K562 (cell line): ENCODE measurements around the gene SIM2. TPM values are rescaled to one million over a fixed set of nuclear protein-coding genes. Genes with fewer than 3 reads are reported as not detected.

Experiments
- ATAC-seq: fragments of 200-7000 bp; cut with Tn5 transposase; 3 replicates; pipeline ENCODE4 v1.9.1; 2020; ENCODE audit warnings: moderate library complexity
- BruUV-seq: library from RNA; stranded (reverse); fragments of 400-500 nt; replicated peaks from 2 replicates; lab custom pipeline; 2021; lab: Mats Ljungman, UMichigan
- CTCF ChIA-PET: fragments of 300-600 bp; formaldehyde crosslinking; extraction: SDS; loops from one replicate; lab custom pipeline; 2021; ENCODE audit warnings: low intra/inter-chr PET ratio; lab: Yijun Ruan, JAX
- POLR2A ChIA-PET: fragments of 300-600, 350-650 bp; sonication (Branson Sonifier 250); formaldehyde crosslinking; extraction: SDS; loops from one replicate; lab custom pipeline; 2021; ENCODE audit warnings: antibody characterized with exemption, inconsistent platforms; lab: Yijun Ruan, JAX
- DNase-seq, 4 experiments: peaks; one replicate each; pipeline versions ENCODE4 v3.0.0 to v3.0.0-alpha.2; 2011 to 2018; ENCODE audit warnings: low spot score in 3 of 4, mixed read lengths in 3 of 4; ENCODE audit errors: extremely low read depth in 1 of 4
- FAIRE-seq: peaks from 2 replicates; lab custom pipeline; 2011; peaks lifted over from hg19 to GRCh38; lab: Jason Lieb, UNC
- H2AFZ ChIP-seq: 2 replicates; pipeline ENCODE4 v1.6.0; 2011; ENCODE audit warnings: low read depth, low read length, control low read depth, inconsistent platforms
- H3K27ac ChIP-seq: fragments of 200-600 bp; 3 replicates; pipeline ENCODE4 v1.8.0; 2011; ENCODE audit warnings: low read depth, mild to moderate bottlenecking, control low read depth, inconsistent platforms, low read length, moderate library complexity, mixed read lengths; ENCODE audit errors: extremely low read depth
- H3K27me3 ChIP-seq, 2 experiments: fragments of 300-600 bp in 1 of 2; 2 replicates in 1 of 2; 3 replicates in 1 of 2; pipeline versions ENCODE4 v1.6.0 to v1.8.0; 2011; ENCODE audit warnings: inconsistent platforms in 2 of 2, low read length in 2 of 2, mild to moderate bottlenecking in 1 of 2, mixed read lengths in 1 of 2, moderate library complexity in 1 of 2; ENCODE audit not compliant: control insufficient read depth in 2 of 2, insufficient read depth in 2 of 2
- H3K36me3 ChIP-seq: fragments of 300-600 bp; 3 replicates; pipeline ENCODE4 v1.8.0; 2011; ENCODE audit warnings: mild to moderate bottlenecking, low read length, inconsistent platforms; ENCODE audit not compliant: control insufficient read depth, insufficient read depth
- H3K4me1 ChIP-seq, 2 experiments: fragments of 200-600 bp in 1 of 2; replicated peaks in 1 of 2; 2 replicates in 1 of 2; 3 replicates in 1 of 2; pipeline versions ENCODE4 v1.5.1 to v1.8.0; 2011; ENCODE audit warnings: inconsistent platforms in 2 of 2, low read length in 2 of 2, mild to moderate bottlenecking in 1 of 2, mixed read lengths in 1 of 2, moderate library complexity in 1 of 2; ENCODE audit not compliant: control insufficient read depth in 2 of 2, insufficient read depth in 2 of 2
- H3K4me2 ChIP-seq: 2 replicates; pipeline ENCODE4 v1.6.1; 2011; ENCODE audit warnings: low read length, control low read depth, inconsistent platforms, mixed read lengths; ENCODE audit not compliant: insufficient read depth
- H3K4me3 ChIP-seq: fragments of 200-600 bp; sonication (generic), shearing (Covaris generic); 2 replicates; pipeline ENCODE4 v1.5.1; 2016; ENCODE audit warnings: control low read depth, inconsistent platforms
- H3K79me2 ChIP-seq: fragments of 200-600 bp; 3 replicates; pipeline ENCODE4 v1.8.0; 2011; ENCODE audit warnings: low read length, inconsistent platforms; ENCODE audit not compliant: control insufficient read depth, insufficient read depth
- H3K9ac ChIP-seq, 2 experiments: 2 replicates each; pipeline versions ENCODE4 v1.6.0 to v1.6.1; 2011; ENCODE audit warnings: low read depth in 2 of 2, low read length in 2 of 2, control low read depth in 1 of 2, inconsistent platforms in 1 of 2, mild to moderate bottlenecking in 1 of 2, mixed read lengths in 1 of 2; ENCODE audit not compliant: insufficient read depth in 1 of 2
- H3K9me1 ChIP-seq: one replicate; pipeline ENCODE4 v1.6.0; 2011; ENCODE audit warnings: inconsistent platforms, mild to moderate bottlenecking, low read length, moderate library complexity; ENCODE audit not compliant: control insufficient read depth, insufficient read depth
- H3K9me3 ChIP-seq: replicated peaks from 2 replicates; pipeline ENCODE4 v1.5.1; 2011; ENCODE audit warnings: low read depth, low read length, inconsistent platforms; ENCODE audit not compliant: control insufficient read depth, insufficient read depth
- H4K20me1 ChIP-seq: replicated peaks from 2 replicates; pipeline ENCODE4 v1.6.1; 2011; ENCODE audit warnings: low read length, inconsistent platforms, mixed read lengths; ENCODE audit not compliant: control insufficient read depth, insufficient read depth
- KAT7 ChIP-seq: sonication (generic); formaldehyde crosslinking; IDR thresholded peaks from 2 replicates; pipeline ENCODE4 v1.8.0; 2022; ENCODE audit warnings: missing genetic modification reagents, mild to moderate bottlenecking, borderline replicate concordance
- KDM1A ChIP-seq, 2 experiments: fragments of 450-650 bp; IDR thresholded peaks; 2 replicates each; pipeline ENCODE4 v1.6.1; 2016; ENCODE audit warnings: mild to moderate bottlenecking in 2 of 2
- TEAD1 ChIP-seq, 2 experiments: fragments of 450-650 bp in 1 of 2; sonication (generic) in 1 of 2; formaldehyde crosslinking; IDR thresholded peaks; 2 replicates each; pipeline versions ENCODE4 v1.4.0 to v1.8.0; 2020 to 2022; ENCODE audit warnings: mild to moderate bottlenecking in 2 of 2, missing genetic modification reagents in 1 of 2
- ZNF197 ChIP-seq: fragments of 200-800 bp; sonication (Bioruptor generic); IDR thresholded peaks from 2 replicates; pipeline ENCODE4 v1.6.1; 2016; ENCODE audit warnings: low read depth, missing genetic modification characterization, missing compliant biosample characterization
- ZNF24 ChIP-seq: fragments of 450-650 bp; IDR thresholded peaks from 2 replicates; pipeline ENCODE4 v1.6.1; 2016
- ZNF282 ChIP-seq: sonication (generic); formaldehyde crosslinking; IDR thresholded peaks from 2 replicates; pipeline ENCODE4 v1.8.1; 2023; ENCODE audit warnings: missing genetic modification reagents
- ZNF324 ChIP-seq: fragments of 250-450 bp; sonication (Bioruptor Pico); IDR thresholded peaks from 2 replicates; pipeline ENCODE4 v1.4.0; 2020; ENCODE audit warnings: mild to moderate bottlenecking
- WGBS: fragments of 100-300 bp; shearing (Covaris generic); methylation state at CpG from one replicate; pipeline ENCODE4 v1.1.6; 2016; ENCODE audit warnings: low coverage, mixed read lengths; ENCODE audit not compliant: insufficient coverage; ENCODE audit errors: missing lambda C conversion rate; 5-methylcytosine and 5-hydroxymethylcytosine counted together
- in situ Hi-C: fragments of 300-500 bp; cut with MboI; formaldehyde crosslinking; loops from 4 replicates; pipeline ENCODE4 v1.15.0; 2018; ENCODE audit warnings: inconsistent platforms, mixed read lengths
- intact Hi-C: fragments of 100-400 bp; cut with micrococcal nuclease; formaldehyde crosslinking; loops from 2 replicates; pipeline ENCODE4 v1.14.2; 2022
- polyA plus RNA-seq, 8 experiments: library from polyadenylated mRNA; depleted of rRNA in 4 of 8; stranded (reverse) in 5 of 8; unstranded in 3 of 8; fragments of >200 nt; fragmentation: Nextera tagmentation in 2 of 8; fragmentation: Illumina TruSeq in 1 of 8; extraction: Ambion mirVana in 2 of 8; extraction: Trizol in 1 of 8; gene quantifications; 2 replicates each; pipeline versions ENCODE4 v1.2.1 to v1.2.3, GENCODE V29; 2011 to 2014; ENCODE audit warnings: inconsistent platforms in 1 of 8, missing spikeins in 1 of 8
- total RNA-seq, 7 experiments: library from RNA; depleted of rRNA in 6 of 7; stranded (reverse); fragments of >200 nt in 6 of 7; fragmentation: Illumina TruSeq in 2 of 7; extraction: Trizol in 2 of 7; gene quantifications; 2 replicates each; pipeline versions ENCODE4 v1.2.1 to v1.2.3, GENCODE V29; 2011 to 2021; ENCODE audit warnings: low replicate concordance in 1 of 7
- TF ChIP-seq, protein P1 (sequence below), 2 experiments: fragments of 450-650 bp; IDR thresholded peaks; 2 replicates each; pipeline ENCODE4 v1.6.1; 2018; ENCODE audit warnings: mild to moderate bottlenecking in 2 of 2, low read depth in 1 of 2; ENCODE audit not compliant: partially characterized antibody in 2 of 2
- TF ChIP-seq, protein P2 (sequence below): fragments of 450-650 bp; formaldehyde crosslinking; IDR thresholded peaks from 2 replicates; pipeline ENCODE4 v1.4.0; 2022; ENCODE audit warnings: missing genetic modification characterization
- TF ChIP-seq, protein P3 (sequence below): fragments of 450-650 bp; formaldehyde crosslinking; IDR thresholded peaks from 2 replicates; pipeline ENCODE4 v1.4.0; 2022; ENCODE audit warnings: mild to moderate bottlenecking, moderate library complexity

The SIM2 gene
- total and polyA plus RNA-seq, 9 of the 15 experiments (the other 6 are each of a cell fraction or from before 2014, with no cell fraction given) = 0.07 to 0.11 (median 0.08) TPM; not detected in 6

DNA sequence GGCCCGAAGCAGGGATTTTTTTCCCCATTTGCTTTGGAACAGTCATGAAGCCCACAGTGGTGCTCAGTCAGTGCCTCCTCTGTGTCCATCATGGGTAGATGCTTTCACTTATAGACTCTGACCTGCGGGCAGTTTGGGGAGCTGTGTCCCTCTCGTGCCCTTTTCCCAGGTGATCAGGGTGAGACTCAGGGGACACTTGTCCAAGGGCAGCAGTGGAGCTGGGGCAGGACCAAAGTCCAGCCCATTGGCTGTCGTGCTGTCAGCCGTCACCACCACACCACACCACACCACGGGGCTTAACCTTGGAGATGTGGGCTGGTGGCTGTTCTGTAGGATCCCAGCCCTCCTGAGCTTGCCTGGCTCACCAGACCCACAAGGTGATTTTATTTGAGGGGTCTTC lies 34.9 kb downstream of the SIM2 start:
- Histone ChIP-seq H3K36me3 (no peaks in the 10 kb centered on the region), H3K4me2 (no peak overlapping the region), H3K9me3 (no peaks in the 10 kb centered on the region), H3K27ac (no peak overlapping the region), H3K4me3 (no peak overlapping the region), H3K79me2 (no peaks in the 10 kb centered on the region), H3K4me1 (peaks cover 0 to 7% of the 10 kb centered on the region in 2 experiments; a peak in 2 of 5 replicates), H3K9me1 (no peaks in the 10 kb centered on the region), H2AFZ (no peak overlapping the region), H3K9ac (no peak overlapping the region), H4K20me1 (0 out of 2 replicates have a peak, but pooled peaks cover 8% of the 10 kb centered on the region), H3K27me3 (peaks cover 68 to 96% of the 10 kb centered on the region in 2 experiments)
- DNase-seq = no peak
- BruUV-seq = no TSS peak
- CTCF ChIA-PET = no interaction called here
- POLR2A ChIA-PET = interaction anchor here (0.5 to 2.0 kb wide), 2 partner anchors 24 to 543 kb away, joined by 3 to 5 read pairs; no protein-coding TSS in a partner anchor
- ATAC-seq = no peak
- in situ Hi-C loops = no loop called here
- no peak for TF ChIP-seq KDM1A (IDR thresholded peaks at IDR 0.05)
- TF ChIP-seq ZNF197 (CRISPR knock-in tag) = no peak
- TF ChIP-seq, protein P1, sequence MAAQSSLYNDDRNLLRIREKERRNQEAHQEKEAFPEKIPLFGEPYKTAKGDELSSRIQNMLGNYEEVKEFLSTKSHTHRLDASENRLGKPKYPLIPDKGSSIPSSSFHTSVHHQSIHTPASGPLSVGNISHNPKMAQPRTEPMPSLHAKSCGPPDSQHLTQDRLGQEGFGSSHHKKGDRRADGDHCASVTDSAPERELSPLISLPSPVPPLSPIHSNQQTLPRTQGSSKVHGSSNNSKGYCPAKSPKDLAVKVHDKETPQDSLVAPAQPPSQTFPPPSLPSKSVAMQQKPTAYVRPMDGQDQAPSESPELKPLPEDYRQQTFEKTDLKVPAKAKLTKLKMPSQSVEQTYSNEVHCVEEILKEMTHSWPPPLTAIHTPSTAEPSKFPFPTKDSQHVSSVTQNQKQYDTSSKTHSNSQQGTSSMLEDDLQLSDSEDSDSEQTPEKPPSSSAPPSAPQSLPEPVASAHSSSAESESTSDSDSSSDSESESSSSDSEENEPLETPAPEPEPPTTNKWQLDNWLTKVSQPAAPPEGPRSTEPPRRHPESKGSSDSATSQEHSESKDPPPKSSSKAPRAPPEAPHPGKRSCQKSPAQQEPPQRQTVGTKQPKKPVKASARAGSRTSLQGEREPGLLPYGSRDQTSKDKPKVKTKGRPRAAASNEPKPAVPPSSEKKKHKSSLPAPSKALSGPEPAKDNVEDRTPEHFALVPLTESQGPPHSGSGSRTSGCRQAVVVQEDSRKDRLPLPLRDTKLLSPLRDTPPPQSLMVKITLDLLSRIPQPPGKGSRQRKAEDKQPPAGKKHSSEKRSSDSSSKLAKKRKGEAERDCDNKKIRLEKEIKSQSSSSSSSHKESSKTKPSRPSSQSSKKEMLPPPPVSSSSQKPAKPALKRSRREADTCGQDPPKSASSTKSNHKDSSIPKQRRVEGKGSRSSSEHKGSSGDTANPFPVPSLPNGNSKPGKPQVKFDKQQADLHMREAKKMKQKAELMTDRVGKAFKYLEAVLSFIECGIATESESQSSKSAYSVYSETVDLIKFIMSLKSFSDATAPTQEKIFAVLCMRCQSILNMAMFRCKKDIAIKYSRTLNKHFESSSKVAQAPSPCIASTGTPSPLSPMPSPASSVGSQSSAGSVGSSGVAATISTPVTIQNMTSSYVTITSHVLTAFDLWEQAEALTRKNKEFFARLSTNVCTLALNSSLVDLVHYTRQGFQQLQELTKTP (IDR thresholded peaks at IDR 0.05; ENCODE audit: low read depth in 1 of 2, partially characterized antibody in 2 of 2) = no peak
- TF ChIP-seq ZNF324 = no peak
- TF ChIP-seq KAT7 (CRISPR knock-in tag) = no peak
- TF ChIP-seq TEAD1 (CRISPR knock-in tag; IDR thresholded peaks at IDR 0.05) = no peak
- TF ChIP-seq, protein P2, sequence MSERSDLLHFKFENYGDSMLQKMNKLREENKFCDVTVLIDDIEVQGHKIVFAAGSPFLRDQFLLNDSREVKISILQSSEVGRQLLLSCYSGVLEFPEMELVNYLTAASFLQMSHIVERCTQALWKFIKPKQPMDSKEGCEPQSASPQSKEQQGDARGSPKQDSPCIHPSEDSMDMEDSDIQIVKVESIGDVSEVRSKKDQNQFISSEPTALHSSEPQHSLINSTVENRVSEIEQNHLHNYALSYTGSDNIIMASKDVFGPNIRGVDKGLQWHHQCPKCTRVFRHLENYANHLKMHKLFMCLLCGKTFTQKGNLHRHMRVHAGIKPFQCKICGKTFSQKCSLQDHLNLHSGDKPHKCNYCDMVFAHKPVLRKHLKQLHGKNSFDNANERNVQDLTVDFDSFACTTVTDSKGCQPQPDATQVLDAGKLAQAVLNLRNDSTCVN (CRISPR knock-in tag) = no peak
- TF ChIP-seq ZNF282 = no peak
- TF ChIP-seq, protein P3, sequence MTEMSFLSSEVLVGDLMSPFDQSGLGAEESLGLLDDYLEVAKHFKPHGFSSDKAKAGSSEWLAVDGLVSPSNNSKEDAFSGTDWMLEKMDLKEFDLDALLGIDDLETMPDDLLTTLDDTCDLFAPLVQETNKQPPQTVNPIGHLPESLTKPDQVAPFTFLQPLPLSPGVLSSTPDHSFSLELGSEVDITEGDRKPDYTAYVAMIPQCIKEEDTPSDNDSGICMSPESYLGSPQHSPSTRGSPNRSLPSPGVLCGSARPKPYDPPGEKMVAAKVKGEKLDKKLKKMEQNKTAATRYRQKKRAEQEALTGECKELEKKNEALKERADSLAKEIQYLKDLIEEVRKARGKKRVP = no peak
- TF ChIP-seq ZNF24 = no peak
- intact Hi-C loops = loop anchor here (5.0 kb wide), 1 partner anchor 193 kb away; no protein-coding TSS in a partner anchor
- FAIRE-seq = no peak
- WGBS = 5% methylated on average over 6 of the region's 6 CpGs
